HG02571 (cell line): Measurements from ENCODE around the gene SMARCD3.

Source experiments
- ATAC-seq: cut with Tn5 transposase; IDR thresholded peaks from one replicate; pipeline ENCODE4 v1.9.1; 2021; ENCODE audit warnings: mild to moderate bottlenecking, moderate library complexity; ENCODE audit not compliant: unreplicated experiment

The SMARCD3 gene

GRCh38 chr7:151248346-151249033 is at the start of gene SMARCD3:
Gene SMARCD3, minus strand, starts transcription at chr7:151248694. Its CDS starts 132 bp downstream, at chr7:151248562.
- ATAC-seq, result no peak

- ATAC-seq, result no peak
Observed at GRCh38 chr7:151296202-151296992, 47.9 kb upstream of the SMARCD3 start.

DNA sequence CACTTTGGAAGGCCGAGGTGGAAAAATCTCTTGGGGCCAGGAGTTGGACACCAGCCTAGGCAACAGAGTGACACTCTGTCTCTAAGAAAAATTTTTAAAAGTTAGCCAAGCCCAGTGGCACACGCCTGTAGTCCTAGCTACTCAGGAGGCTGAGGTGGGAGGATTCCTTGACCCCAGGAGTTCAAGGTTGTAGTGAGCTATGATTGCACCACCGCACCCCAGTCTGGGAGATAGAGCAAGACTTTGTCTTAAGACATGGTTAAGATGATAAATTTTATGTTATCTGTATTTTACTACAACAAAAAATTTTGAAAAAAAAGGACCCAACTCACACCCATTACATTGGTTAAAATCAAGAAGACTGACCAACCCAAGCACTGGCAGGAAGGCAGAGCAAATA is 44.4 kb upstream of the SMARCD3 start:
- ATAC-seq, result no peak

DNA sequence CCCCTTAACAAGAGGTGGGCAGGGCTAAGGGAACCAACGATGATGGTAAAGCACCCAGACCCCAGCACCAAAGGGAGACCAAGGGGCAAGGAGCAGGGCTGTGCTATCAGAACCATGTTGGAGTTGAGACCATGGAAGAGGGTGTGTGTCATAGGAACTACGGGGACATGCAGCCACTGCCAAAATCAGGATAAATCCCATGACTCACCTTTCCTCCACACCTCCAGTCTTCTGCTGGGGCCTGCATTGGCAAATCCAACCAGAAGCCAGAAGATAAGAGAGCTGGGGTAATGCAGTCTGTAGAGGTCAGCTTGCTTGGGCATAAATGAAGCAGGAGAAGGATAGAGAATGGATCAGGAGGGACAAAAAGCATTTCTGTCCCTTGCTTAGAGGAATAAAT is 42.7 kb upstream of the SMARCD3 start:
- no peak for ATAC-seq

DNA sequence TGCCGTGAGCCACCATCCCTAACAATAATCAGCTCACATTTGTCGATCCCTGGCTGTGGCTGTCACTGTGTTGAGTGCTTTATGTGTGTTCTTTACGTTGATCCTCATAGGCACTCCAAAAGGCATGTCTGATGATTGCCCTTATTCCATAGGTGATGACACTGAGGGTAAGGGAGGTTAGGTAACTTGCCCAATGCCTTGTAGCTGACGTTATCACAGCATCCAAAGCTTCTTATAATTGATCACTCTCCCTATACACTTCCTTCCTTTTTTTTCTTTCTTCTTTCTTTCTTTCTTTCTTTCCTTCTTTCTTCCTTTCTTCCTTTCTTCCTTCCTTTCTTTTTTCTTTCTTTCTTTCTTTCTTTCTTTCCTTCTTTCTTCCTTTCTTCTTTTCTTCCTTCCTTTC is 41.9 kb upstream of the SMARCD3 start:
- ATAC-seq, result no peak

DNA sequence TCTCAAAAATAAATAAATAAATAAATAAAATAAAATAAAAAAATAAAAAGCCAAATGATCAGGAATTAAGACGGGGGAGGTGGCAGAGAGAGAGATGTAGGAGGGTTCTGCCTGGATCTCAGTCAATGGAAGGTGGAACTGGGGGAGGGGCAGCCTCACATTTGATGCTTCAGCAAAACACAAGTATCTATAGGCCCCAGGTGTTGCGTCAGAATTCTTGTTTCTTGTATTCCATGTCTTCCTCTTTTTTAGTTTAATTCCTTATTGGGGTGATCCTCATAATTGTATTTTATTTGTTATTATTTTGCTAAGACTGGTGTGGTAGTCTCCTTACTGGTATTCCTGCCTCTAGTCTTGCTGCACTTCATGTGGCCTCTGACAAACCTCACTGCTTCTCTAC is 41.4 kb upstream of the SMARCD3 start:
- ATAC-seq, result no peak

DNA sequence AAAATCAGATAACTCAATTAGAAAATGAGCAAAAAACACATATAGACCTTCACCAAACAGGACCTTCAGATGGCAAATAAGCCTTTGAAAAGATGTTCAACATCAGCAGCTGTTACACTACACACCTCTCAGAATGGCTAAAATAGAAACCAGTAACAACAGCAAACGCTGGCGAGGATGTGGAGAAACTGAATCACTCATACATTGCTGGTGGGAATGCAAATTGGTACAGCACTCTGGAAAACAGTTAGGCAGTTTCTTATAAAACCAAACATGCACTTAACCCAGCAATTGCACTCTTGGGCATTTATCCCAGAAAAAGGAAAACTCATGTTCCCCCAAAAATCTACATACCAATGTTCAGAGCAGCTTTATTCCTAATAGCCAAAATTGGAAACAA is 37.7 kb upstream of the SMARCD3 start:
- ATAC-seq, result no peak

DNA sequence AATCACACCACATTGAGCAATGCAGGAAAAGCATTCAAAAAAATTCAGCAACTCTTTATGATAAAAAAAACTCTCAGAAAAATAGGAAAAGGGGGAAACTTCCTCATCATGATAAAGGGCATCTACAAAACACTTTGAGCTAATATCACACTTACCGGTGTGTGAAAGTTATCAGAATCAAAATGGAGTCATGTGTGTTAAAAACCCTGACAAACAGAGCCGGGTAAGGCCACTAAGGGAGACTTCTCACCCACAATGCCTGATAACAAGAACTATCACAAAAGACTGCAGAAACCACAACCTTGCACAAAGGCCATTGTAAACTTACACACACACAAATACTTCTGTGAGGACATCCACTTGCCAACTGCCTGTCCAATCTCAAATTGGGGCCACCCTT is 34.8 kb upstream of the SMARCD3 start:
- ATAC-seq, result no peak

DNA sequence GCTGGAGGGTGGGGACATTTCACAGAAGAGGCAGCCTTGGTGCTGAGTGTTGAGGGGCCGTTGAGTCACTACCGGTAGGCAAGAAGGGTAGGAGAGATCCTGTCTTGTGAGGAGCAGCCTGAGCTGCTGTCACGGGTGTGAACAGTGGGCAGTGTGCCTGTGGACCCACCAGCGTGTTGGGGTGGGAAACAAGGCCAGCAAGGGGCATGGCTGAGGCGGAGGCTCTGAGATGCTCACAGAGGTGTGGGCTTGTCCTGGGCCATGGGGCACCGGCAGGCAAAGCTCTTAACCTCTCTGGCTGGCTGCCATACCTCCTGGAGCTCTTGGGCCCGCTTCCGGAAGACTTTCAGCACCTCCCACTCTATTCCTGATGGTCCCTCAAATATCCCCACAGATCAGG is 33.6 kb upstream of the SMARCD3 start:
- ATAC-seq, result no peak

DNA sequence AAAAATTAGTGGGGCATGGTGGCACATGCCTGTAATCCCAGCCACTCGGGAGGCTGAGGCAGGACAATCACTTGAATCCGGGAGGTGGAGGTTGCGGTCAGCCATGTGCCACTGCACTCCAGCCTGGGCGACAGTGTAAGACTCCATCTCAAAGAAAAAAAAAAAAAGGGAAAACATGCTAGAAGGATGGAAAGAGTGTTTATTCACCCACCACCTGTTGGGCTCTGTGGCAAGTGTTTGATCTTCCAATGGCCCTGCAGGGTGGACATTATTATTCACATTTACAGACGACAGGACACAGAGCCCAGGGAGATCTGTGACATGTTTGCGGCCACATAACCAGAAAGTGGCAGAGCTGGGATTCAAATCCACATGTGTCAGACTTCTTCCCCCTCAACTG is 33.2 kb upstream of the SMARCD3 start:
- ATAC-seq, result no peak

DNA sequence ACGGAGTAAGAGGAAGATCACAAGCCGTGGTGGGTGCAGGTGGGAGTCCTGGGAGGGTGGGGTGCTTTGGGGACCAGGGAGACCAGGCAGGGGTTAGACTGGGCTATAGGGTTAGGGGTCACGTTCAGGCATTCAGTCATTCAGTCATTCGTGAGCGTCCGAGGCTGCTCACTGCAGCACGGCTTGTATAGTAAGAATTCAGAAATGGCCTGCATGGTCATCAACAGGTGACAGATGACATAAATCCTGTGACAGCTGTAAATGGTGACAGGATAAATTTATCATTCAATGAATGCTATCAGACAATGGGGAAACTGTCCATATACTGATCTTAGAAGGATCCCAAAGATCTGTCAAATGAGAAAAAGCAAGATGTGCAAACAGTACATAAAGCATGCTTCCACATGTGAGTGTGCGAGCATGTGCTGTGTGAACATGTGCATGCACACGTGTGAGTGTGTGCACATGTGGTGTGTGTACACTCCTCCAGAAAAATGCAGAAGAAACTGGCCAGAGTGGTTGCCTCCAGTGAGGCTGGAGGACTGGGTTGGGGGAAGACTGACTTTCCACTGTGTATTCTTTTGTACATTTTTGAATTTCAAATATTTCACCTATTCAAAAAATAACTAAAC is 32.0 kb upstream of the SMARCD3 start:
- ATAC-seq, result no peak

- ATAC-seq, result no peak
Observed at GRCh38 chr7:151279868-151280267, 31.4 kb upstream of the SMARCD3 start.

- ATAC-seq, result no peak
Observed at GRCh38 chr7:151278949-151279348, 30.5 kb upstream of the SMARCD3 start.

GRCh38 chr7:151277631-151278030 is 29.1 kb upstream of the SMARCD3 start:
- no peak for ATAC-seq

DNA sequence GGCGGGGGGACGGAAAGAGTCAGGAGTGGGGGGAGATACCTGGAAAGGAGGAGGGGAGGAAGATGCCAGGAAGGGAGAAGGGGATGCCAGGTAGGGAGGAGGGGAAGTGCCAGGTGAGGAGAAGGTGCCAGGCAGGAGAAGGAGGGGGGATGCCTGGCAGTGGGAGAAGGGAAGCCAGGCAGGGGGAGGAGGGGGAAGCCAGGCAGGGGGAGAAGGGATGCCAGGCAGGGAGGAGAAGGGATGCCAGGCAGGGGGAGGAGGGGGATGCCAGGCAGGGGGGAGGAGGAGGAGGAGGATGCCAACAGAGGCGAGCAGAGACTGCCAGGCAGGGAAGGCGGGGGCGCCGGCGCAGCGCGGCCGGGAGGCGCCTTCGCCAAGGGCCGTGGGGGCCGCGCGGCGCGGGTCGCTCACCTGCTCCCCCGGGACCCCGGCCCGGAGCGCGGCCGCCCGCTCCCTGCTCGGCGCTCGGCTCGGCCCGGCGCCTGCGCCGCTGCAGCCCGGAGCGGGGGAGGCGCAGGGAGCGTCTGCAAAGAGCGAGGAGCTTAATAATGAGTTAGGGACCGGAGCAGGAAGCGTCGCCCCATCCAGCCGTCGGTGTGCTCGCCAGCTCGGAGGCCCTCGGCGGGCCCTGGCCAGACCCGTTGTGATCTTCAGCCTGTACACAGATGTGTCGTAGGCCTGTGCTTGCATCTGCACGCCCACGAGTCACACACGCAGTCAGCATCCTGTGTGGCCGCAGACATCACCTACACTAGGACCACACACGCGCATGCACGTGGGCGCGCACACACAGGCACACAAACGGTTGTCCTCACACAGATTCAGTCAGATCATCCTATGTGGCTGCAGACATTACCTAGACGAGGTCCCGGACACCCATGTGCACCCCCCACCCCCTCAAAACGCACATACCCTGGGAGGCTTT is 28.4 kb upstream of the SMARCD3 start:
- ATAC-seq, result no peak

- no peak for ATAC-seq
Observed at GRCh38 chr7:151275813-151276577, 27.5 kb upstream of the SMARCD3 start.

DNA sequence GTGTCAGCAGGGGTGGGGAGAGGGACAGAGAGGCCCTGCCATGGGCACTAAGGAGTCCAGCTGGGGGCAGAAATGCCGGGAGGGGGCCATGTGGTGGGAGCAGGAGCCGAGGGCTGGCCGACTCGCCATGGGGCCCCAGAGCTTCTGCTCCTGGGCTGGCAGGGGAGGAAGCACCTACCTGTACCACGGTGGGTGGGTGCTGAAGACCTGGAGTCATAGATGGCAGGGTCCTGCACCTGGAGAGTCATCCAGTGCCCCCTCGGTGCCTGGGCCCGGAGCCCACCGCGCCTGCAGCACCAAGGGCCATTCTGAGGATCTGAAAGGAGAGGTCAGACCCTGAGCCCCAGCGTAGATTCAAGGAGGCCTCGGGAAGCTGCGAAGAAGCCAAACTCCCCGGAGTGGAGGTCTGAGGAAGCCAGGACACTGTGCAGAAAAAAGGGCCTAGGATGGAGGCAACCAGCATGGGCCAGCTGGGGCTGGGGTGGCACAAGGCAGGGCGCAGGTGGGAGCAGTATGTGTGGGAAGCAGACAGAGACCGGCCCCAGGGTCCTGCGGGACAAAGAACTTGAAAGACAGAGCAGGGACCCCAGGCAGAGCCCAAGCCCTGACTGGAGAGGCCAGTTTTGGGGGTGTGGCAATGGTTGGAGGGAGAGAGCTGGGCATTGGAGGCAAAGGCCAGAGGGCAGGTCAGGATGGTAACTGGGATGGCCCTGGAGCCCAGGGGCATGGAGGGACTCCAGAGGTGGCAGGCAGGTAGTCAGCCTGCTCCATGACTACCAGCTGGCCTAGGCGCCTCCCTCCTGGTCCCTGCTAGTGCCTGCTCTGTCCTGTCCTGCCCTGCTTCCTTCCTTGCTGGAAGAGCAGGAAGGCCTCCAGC is 26.7 kb upstream of the SMARCD3 start:
- ATAC-seq, result no peak

- no peak for ATAC-seq
Observed at GRCh38 chr7:151274396-151274795, 25.9 kb upstream of the SMARCD3 start.
